ENCODE measurements around the gene RAB11FIP3. TPM values are rescaled to one million over a fixed set of nuclear protein-coding genes. Genes with fewer than 3 reads are reported as not detected.

The RAB11FIP3 gene
- total RNA-seq, 8 experiments from 2014 or later, result 13.6 to 32.6 (median 25.2) TPM

DNA sequence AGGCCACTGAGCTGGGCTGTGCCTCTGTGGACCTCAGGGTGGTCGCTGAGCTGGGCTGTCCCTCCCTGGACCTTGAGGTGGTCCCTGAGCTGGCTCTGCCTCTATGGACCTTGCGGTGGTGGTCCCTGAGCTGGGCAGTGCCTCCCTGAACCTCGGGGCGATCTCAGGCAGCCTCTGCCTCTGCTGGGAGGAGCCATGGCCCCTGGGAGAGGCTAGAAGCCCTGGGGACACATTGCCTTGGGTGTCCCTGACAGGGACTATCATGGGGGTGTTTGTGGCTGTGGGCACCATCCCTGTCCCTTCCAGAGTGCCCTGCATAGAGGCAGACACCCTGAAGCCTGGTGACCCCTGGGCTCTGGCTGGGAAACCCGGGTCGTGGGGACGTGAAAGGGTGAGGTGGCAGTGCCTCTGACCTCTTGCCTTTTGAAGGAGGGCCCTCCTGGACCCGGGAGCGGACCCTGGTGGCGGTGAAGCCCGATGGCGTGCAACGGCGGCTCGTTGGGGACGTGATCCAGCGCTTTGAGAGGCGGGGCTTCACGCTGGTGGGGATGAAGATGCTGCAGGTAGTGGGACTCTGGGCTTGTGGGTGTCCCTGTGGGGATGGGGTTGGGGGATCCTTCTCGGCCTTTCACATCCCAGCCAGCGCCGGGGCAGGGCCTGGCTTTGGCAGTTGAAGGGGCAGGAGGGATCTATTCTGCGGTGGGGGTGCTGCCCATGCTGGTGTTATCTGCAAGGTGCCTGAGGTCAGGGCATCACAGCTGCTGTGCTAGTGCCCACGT is 26.7 kb upstream of the RAB11FIP3 start:
- H3K27ac ChIP-seq, result no peak overlapping the region
- no peak overlapping the region for H3K4me3 ChIP-seq
- ATAC-seq (replicated peaks in 6 of 8), result no peak
- in situ Hi-C loops (cut with MboI; ENCODE audit: low pct_unique_long_range_greater_than_20kb in 2 of 9, low sequenced_read_pairs in 9 of 9, unreplicated experiment in 9 of 9), result no loop called here
- peaks cover 12% of the 10 kb centered on the region in 2 donors for H3K4me1 ChIP-seq (replicated peaks in 1 of 2)
- WGBS, 10 experiments, result 40 to 86% (median 67%) methylated on average over 1 to 4 of the region's 24 CpGs; no CpG with 5 or more reads in 7 of the 10 experiments

GRCh38 chr16:399340-400019 is 26.0 kb upstream of the RAB11FIP3 start:
- in situ Hi-C loops (cut with MboI; ENCODE audit: low pct_unique_long_range_greater_than_20kb in 2 of 9, low sequenced_read_pairs in 9 of 9, unreplicated experiment in 9 of 9), result no loop called here
- 73 to 93% (median 90%) methylated on average over 2 to 6 of the region's 22 CpGs; no CpG with 5 or more reads in 7 of the 10 experiments for WGBS, 10 experiments
- no peak overlapping the region for H3K4me3 ChIP-seq
- no peak overlapping the region for H3K27ac ChIP-seq
- no peak for ATAC-seq (replicated peaks in 6 of 8)
- H3K4me1 ChIP-seq (replicated peaks in 1 of 2), result peaks cover 12% of the 10 kb centered on the region in 2 donors

DNA sequence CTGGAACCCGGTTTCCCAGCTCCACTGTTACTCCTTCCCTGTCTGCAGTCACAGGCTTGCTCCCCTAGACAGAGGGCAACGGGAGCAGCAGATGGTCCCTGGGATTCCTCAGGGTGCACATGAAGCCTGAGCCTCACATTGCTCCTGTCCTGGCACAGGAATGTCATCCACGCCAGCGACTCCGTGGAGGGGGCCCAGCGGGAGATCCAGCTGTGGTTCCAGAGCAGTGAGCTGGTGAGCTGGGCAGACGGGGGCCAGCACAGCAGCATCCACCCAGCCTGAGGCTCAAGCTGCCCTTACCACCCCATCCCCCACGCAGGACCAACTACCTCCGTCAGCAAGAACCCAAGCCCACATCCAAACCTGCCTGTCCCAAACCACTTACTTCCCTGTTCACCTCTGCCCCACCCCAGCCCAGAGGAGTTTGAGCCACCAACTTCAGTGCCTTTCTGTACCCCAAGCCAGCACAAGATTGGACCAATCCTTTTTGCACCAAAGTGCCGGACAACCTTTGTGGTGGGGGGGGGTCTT is 25.3 kb upstream of the RAB11FIP3 start:
- H3K4me1 ChIP-seq (replicated peaks in 1 of 2), result peaks cover 12% of the 10 kb centered on the region in 2 donors
- H3K4me3 ChIP-seq, result no peak overlapping the region
- in situ Hi-C loops (cut with MboI; ENCODE audit: low pct_unique_long_range_greater_than_20kb in 2 of 9, low sequenced_read_pairs in 9 of 9, unreplicated experiment in 9 of 9), result no loop called here
- no peak overlapping the region for H3K27ac ChIP-seq
- no peak for ATAC-seq (replicated peaks in 6 of 8)
- WGBS, 10 experiments, result 0 to 100% methylated on average over 1 of the region's 10 CpGs; no CpG with 5 or more reads in 8 of the 10 experiments

GRCh38 chr16:401468-402348 is 23.7 kb upstream of the RAB11FIP3 start, which contains the start of gene DECR2:
TSS of gene DECR2 (plus strand) at chr16:401885. CDS start at chr16:401964, 79 bp downstream.
- Histone ChIP-seq H3K27ac (peak within 1 kb of the TSS; percentile 83 to 84), H3K4me3 (peak within 1 kb of the TSS; percentile 64 to 96 (median 87)), H3K4me1 (replicated peaks in 1 of 2) (peaks cover 7 to 12% of the 10 kb centered on the region in 2 donors)
- in situ Hi-C loops (cut with MboI; ENCODE audit: low pct_unique_long_range_greater_than_20kb in 2 of 9, low sequenced_read_pairs in 9 of 9, unreplicated experiment in 9 of 9), result no loop called here
- ATAC-seq (replicated peaks in 6 of 8), result peak; percentile 66 to 80 (median 74)
- WGBS, 10 experiments, result 4 to 23% (median 10%) methylated on average over 2 to 8 of the region's 91 CpGs; no CpG with 5 or more reads in 5 of the 10 experiments

DNA sequence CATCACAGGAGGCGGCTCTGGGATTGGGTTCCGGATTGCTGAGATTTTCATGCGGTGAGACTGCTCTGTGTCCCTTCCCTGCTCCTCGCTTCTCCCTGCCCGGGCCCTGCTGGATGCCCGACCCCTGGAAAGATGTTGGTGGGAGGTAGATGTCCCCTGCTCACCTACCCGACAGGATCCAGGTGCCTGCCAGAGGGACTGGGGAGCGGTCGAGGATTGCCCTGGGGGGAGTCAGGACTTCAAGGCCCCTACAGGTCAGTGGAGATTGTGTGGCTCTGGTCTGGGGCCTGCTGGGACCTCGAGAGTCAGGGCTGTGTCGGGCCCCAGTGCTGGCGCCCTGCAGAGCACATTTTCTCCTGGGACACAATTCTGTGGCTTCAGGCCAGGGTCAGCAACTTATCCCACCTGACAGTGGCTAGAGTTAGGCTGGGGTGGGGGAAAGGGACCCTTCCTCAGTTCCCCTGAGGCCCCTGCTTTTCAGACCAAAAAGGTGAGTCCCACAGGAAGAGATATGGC is 20.4 kb upstream of the RAB11FIP3 start:
- no peak for ATAC-seq (replicated peaks in 6 of 8)
- H3K27ac ChIP-seq, result no peak overlapping the region
- H3K4me3 ChIP-seq, result no peak overlapping the region
- in situ Hi-C loops (cut with MboI; ENCODE audit: low pct_unique_long_range_greater_than_20kb in 2 of 9, low sequenced_read_pairs in 9 of 9, unreplicated experiment in 9 of 9), result no loop called here
- WGBS, 10 experiments, result 67 to 100% (median 88%) methylated on average over 1 to 8 of the region's 12 CpGs; no CpG with 5 or more reads in 6 of the 10 experiments
- H3K4me1 ChIP-seq (replicated peaks in 1 of 2), result peaks cover 4 to 5% of the 10 kb centered on the region in 2 donors

- ATAC-seq (replicated peaks in 6 of 8), result no peak
- WGBS, 10 experiments, result 80 to 100% (median 90%) methylated on average over 1 to 8 of the region's 27 CpGs; no CpG with 5 or more reads in 2 of the 10 experiments
- no peak overlapping the region for H3K4me3 ChIP-seq
- peaks cover under 1 to 2% of the 10 kb centered on the region in 2 donors for H3K4me1 ChIP-seq (replicated peaks in 1 of 2)
- in situ Hi-C loops (cut with MboI; ENCODE audit: low pct_unique_long_range_greater_than_20kb in 2 of 9, low sequenced_read_pairs in 9 of 9, unreplicated experiment in 9 of 9), result no loop called here
- no peak overlapping the region for H3K27ac ChIP-seq
Measured at GRCh38 chr16:405548-406506, 19.6 kb upstream of the RAB11FIP3 start.

DNA sequence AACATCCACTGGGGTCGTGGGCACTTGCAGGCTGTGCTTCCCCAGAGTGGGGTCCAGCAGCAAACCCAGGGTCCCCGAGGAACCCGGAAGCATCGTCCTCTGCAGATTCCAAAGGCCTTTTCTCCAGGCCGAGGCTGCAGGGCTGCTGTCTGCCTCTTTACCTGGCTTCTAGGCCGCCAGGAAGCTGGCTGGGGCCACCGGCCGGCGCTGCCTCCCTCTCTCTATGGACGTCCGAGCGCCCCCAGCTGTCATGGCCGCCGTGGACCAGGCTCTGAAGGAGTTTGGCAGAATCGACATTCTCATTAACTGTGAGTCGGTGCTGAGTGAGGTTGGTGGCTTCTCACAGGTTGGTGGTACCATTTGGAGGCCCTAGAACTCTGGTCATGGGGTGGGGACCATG is 18.2 kb upstream of the RAB11FIP3 start:
- in situ Hi-C loops (cut with MboI; ENCODE audit: low pct_unique_long_range_greater_than_20kb in 2 of 9, low sequenced_read_pairs in 9 of 9, unreplicated experiment in 9 of 9), result no loop called here
- ATAC-seq (replicated peaks in 6 of 8), result no peak
- 40 to 70% (median 47%) methylated on average over 2 to 3 of the region's 16 CpGs; no CpG with 5 or more reads in 6 of the 10 experiments for WGBS, 10 experiments

DNA sequence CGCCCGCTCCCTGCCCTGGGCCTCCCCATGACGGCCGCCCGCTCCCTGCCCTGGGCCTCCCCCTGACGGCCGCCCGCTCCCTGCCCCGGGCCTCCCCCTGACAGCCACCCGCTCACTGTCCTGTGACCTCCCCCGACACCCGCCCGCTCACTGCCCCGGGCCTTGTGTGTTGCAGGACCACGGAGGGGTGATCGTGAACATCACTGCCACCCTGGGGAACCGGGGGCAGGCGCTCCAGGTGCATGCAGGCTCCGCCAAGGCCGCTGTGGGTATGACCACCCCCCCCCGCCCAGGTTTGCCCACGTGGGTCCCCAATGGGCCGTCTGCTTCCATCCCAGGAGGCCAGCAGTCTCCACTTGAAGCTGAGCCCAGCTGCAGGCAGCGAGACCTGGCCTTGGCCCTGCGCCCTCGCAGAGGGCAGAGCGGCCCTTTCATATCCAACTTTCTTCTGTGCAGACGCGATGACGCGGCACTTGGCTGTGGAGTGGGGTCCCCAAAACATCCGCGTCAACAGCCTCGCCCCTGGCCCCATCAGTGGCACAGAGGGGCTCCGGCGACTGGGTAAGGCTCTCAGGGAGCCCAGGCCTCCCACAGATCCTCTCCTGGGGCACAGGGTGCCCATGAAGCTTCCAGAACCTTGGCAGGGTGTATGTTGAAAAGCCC is 14.8 kb upstream of the RAB11FIP3 start:
- Histone ChIP-seq H3K4me3 (no peak overlapping the region), H3K4me1 (replicated peaks in 1 of 2) (no peaks in the 10 kb centered on the region), H3K27ac (no peak overlapping the region)
- in situ Hi-C loops (cut with MboI; ENCODE audit: low pct_unique_long_range_greater_than_20kb in 2 of 9, low sequenced_read_pairs in 9 of 9, unreplicated experiment in 9 of 9), result no loop called here
- ATAC-seq (replicated peaks in 6 of 8), result peak in 4 of 8 experiments; percentile 3 to 30 (median 20)
- WGBS, 10 experiments, result 80 to 98% (median 93%) methylated on average over 1 to 6 of the region's 36 CpGs; no CpG with 5 or more reads in 7 of the 10 experiments

More for the DNA sequence above, 18.2 kb upstream of the RAB11FIP3 start:
- Histone ChIP-seq H3K4me3 (no peak overlapping the region), H3K27ac (no peak overlapping the region), H3K4me1 (replicated peaks in 1 of 2) (no peaks in the 10 kb centered on the region)

DNA sequence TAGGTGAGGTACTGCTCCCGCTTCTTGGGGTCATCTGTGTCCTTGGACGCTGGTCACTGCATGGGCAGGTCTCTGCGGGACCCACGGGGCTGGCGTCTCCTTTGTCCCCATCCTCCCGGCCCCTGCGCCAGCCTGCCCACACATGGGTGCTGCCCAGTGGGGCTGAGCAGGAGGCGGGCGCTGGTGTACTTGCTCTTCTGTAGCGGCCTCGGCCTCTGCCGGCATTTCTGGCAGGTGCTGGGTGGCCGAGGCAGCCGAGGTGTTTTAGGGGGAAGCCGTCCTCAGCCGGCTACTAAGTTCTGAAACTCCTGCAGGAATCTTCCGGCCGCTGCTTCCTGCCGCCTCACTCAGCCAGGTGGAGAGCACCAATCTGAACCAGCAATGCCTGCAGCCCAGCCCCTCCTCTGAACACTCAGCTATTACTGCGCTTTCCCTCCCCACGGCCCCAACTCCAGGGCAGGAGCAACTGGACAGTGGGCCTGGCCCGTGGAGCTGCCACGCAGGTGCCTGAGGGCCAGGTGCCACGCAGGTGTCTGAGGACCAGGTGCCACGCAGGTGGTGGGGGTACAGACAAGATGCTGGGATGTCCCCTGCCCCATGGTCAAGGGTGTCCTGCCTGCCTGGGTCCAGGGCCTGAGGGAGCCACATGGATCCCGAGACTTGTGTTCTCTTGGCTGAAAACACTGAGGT is 13.7 kb upstream of the RAB11FIP3 start:
- Histone ChIP-seq H3K27ac (no peak overlapping the region), H3K4me3 (no peak overlapping the region), H3K4me1 (replicated peaks in 1 of 2) (no peaks in the 10 kb centered on the region)
- peak in 1 of 8 experiments; percentile 7 for ATAC-seq (replicated peaks in 6 of 8)
- WGBS, 10 experiments, result 60 to 100% (median 95%) methylated on average over 1 to 6 of the region's 26 CpGs; no CpG with 5 or more reads in 6 of the 10 experiments
- in situ Hi-C loops (cut with MboI; ENCODE audit: low pct_unique_long_range_greater_than_20kb in 2 of 9, low sequenced_read_pairs in 9 of 9, unreplicated experiment in 9 of 9), result no loop called here

GRCh38 chr16:414395-415169 is 10.9 kb upstream of the RAB11FIP3 start:
- Histone ChIP-seq H3K4me3 (no peak overlapping the region), H3K4me1 (replicated peaks in 1 of 2) (no peaks in the 10 kb centered on the region), H3K27ac (no peak overlapping the region)
- no peak for ATAC-seq (replicated peaks in 6 of 8)
- in situ Hi-C loops (cut with MboI; ENCODE audit: low pct_unique_long_range_greater_than_20kb in 2 of 9, low sequenced_read_pairs in 9 of 9, unreplicated experiment in 9 of 9), result no loop called here
- WGBS, 10 experiments, result 59 to 100% (median 79%) methylated on average over 1 to 17 of the region's 21 CpGs; no CpG with 5 or more reads in 3 of the 10 experiments

Measured in motor neuron (in vitro differentiated cells).